Activated CD4-positive, alpha-beta T cell treated with anti-CD3 and anti-CD28 coated beads, Interleukin-2, amount 10 ng/mL, durations not matched to agents 7 days and 5 days (primary cell): Measurements from ENCODE around the gene TUBGCP5. TPM values are rescaled to one million over a fixed set of nuclear protein-coding genes. Genes with fewer than 3 reads are reported as not detected.

Source experiments
- CTCF ChIA-PET: fragments of 350-600 bp; sonication (Branson Sonifier 250); formaldehyde crosslinking; loops from one replicate; lab custom pipeline; 2021; ENCODE audit warnings: antibody characterized with exemption; lab: Charles Lee
- POLR2A ChIA-PET: fragments of 350-600 bp; sonication (Branson Sonifier 250); formaldehyde crosslinking; loops from one replicate; lab custom pipeline; 2021; ENCODE audit warnings: antibody characterized with exemption; lab: Charles Lee
- DNase-seq: peaks from one replicate; pipeline ENCODE4 v3.0.0-alpha.2; 2020
- H3K27ac Mint-ChIP-seq: one replicate; pipeline ENCODE4 v1.8.0; 2021; ENCODE audit warnings: mild to moderate bottlenecking, moderate library complexity, mixed read lengths
- H3K27me3 Mint-ChIP-seq: one replicate; pipeline ENCODE4 v1.8.0; 2021; ENCODE audit warnings: mixed read lengths
- H3K36me3 Mint-ChIP-seq: one replicate; pipeline ENCODE4 v1.8.0; 2021; ENCODE audit warnings: low read depth, mixed read lengths
- H3K4me1 Mint-ChIP-seq: one replicate; pipeline ENCODE4 v1.8.0; 2021; ENCODE audit warnings: mixed read lengths
- H3K4me3 Mint-ChIP-seq: one replicate; pipeline ENCODE4 v1.8.0; 2021; ENCODE audit warnings: mild to moderate bottlenecking, moderate library complexity, mixed read lengths
- H3K9me3 Mint-ChIP-seq: one replicate; pipeline ENCODE4 v1.8.0; 2021; ENCODE audit warnings: mixed read lengths
- total RNA-seq, 2 experiments: library from RNA; stranded (reverse); gene quantifications; one replicate each; pipeline ENCODE4 v1.2.3, GENCODE V29; 2021

The TUBGCP5 gene
- total RNA-seq, 2 experiments from 2014 or later, result 21.7 to 22.2 TPM

- POLR2A ChIA-PET, result no interaction called here
- H3K4me3 Mint-ChIP-seq, result no peak overlapping the region
- DNase-seq, result no peak
- no peak overlapping the region for H3K27ac Mint-ChIP-seq
- H3K27me3 Mint-ChIP-seq, result peaks cover 8% of the 10 kb centered on the region
- CTCF ChIA-PET, result interaction anchor here (0.6 kb wide), 2 partner anchors 34 to 77 kb away, joined by 3 to 4 read pairs; no protein-coding TSS in a partner anchor
- peaks cover 11% of the 10 kb centered on the region for H3K4me1 Mint-ChIP-seq
- H3K9me3 Mint-ChIP-seq, result no peaks in the 10 kb centered on the region
- no peaks in the 10 kb centered on the region for H3K36me3 Mint-ChIP-seq
Observed at GRCh38 chr15:22952796-22953579, 86.4 kb downstream of the TUBGCP5 start.

- CTCF ChIA-PET, result interaction anchor here (0.6 kb wide), 1 partner anchor 79 kb away, joined by 3 read pairs; no protein-coding TSS in a partner anchor
- POLR2A ChIA-PET, result no interaction called here
- Mint-ChIP-seq H3K4me1 (peaks cover 11% of the 10 kb centered on the region), H3K27ac (no peak overlapping the region), H3K9me3 (no peaks in the 10 kb centered on the region), H3K27me3 (peaks cover 8% of the 10 kb centered on the region), H3K4me3 (no peak overlapping the region), H3K36me3 (no peaks in the 10 kb centered on the region)
- no peak for DNase-seq
Observed at GRCh38 chr15:22951381-22952280, 87.7 kb downstream of the TUBGCP5 start.

- ChIA-PET POLR2A (no interaction called here), CTCF (no interaction called here)
- Mint-ChIP-seq H3K9me3 (no peaks in the 10 kb centered on the region), H3K4me3 (no peak overlapping the region), H3K36me3 (no peaks in the 10 kb centered on the region), H3K4me1 (peaks cover 11% of the 10 kb centered on the region), H3K27ac (no peak overlapping the region), H3K27me3 (peaks cover 8% of the 10 kb centered on the region)
- no peak for DNase-seq
Observed at GRCh38 chr15:22951031-22951380, 88.4 kb downstream of the TUBGCP5 start.

GRCh38 chr15:22950256-22950990 is 88.9 kb downstream of the TUBGCP5 start:
- Mint-ChIP-seq H3K4me3 (no peak overlapping the region), H3K4me1 (peaks cover 11% of the 10 kb centered on the region), H3K27ac (no peak overlapping the region), H3K27me3 (peaks cover 8% of the 10 kb centered on the region), H3K9me3 (no peaks in the 10 kb centered on the region), H3K36me3 (no peaks in the 10 kb centered on the region)
- CTCF ChIA-PET, result no interaction called here
- no peak for DNase-seq
- POLR2A ChIA-PET, result interaction anchor here (0.6 kb wide), 1 partner anchor 48 kb away, joined by 3 read pairs; no protein-coding TSS in a partner anchor

Other genes with a start within 250 kb of the TUBGCP5 start
- gene NIPA2, start 200.9 kb downstream of the TUBGCP5 start, total RNA-seq, result 10 to 100 TPM; 39.5 to 48.5 TPM
- gene CYFIP1, start 59.2 kb downstream of the TUBGCP5 start, total RNA-seq, result 10 to 100 TPM; 14.6 to 16.3 TPM
- not detected for gene GOLGA6L1, start 97.3 kb upstream of the TUBGCP5 start, total RNA-seq